AG10803 (cell line): ENCODE measurements around the gene NLRC5.
"Not testable (repeated sequence)": the region's sequence is repeated elsewhere in the genome, so short reads cannot be mapped to it uniquely, and the experiment has no call there.

Source experiments
- DNase-seq: peaks from one replicate; pipeline ENCODE4 v3.0.0; 2010; ENCODE audit warnings: low read depth
- H3K4me3 ChIP-seq: 2 replicates; pipeline ENCODE4 v1.5.1; 2011; ENCODE audit warnings: mild to moderate bottlenecking, low read length, control low read depth
- TF ChIP-seq, protein P1 (sequence below): conservative IDR thresholded peaks from 2 replicates; pipeline ENCODE4 v1.5.1; 2011; ENCODE audit warnings: mild to moderate bottlenecking, low read length, control low read depth, inconsistent platforms

Gene NLRC5

DNA sequence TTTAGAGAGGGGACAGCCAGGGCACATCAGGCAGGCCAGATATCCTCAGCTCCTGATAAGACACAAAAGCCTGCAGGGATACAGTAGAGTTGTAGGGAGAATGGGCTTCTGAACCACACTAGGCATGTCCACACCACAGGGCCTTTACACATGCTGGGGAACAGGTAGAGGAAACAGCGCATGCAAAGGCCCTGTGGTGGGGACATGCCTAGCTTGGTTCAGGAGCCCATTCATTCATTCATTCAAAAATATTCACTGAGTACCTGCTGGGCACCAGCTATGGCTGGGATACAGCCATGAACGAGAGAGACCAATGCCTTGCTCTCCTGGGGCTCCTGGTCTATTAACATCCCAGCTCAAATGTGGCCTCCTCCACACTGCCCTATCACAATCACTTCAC, 107.4 kb downstream of the NLRC5 start:
- no peak for DNase-seq
- no peak overlapping the region for H3K4me3 ChIP-seq
- TF ChIP-seq, protein P1, sequence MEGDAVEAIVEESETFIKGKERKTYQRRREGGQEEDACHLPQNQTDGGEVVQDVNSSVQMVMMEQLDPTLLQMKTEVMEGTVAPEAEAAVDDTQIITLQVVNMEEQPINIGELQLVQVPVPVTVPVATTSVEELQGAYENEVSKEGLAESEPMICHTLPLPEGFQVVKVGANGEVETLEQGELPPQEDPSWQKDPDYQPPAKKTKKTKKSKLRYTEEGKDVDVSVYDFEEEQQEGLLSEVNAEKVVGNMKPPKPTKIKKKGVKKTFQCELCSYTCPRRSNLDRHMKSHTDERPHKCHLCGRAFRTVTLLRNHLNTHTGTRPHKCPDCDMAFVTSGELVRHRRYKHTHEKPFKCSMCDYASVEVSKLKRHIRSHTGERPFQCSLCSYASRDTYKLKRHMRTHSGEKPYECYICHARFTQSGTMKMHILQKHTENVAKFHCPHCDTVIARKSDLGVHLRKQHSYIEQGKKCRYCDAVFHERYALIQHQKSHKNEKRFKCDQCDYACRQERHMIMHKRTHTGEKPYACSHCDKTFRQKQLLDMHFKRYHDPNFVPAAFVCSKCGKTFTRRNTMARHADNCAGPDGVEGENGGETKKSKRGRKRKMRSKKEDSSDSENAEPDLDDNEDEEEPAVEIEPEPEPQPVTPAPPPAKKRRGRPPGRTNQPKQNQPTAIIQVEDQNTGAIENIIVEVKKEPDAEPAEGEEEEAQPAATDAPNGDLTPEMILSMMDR: no peak

DNA sequence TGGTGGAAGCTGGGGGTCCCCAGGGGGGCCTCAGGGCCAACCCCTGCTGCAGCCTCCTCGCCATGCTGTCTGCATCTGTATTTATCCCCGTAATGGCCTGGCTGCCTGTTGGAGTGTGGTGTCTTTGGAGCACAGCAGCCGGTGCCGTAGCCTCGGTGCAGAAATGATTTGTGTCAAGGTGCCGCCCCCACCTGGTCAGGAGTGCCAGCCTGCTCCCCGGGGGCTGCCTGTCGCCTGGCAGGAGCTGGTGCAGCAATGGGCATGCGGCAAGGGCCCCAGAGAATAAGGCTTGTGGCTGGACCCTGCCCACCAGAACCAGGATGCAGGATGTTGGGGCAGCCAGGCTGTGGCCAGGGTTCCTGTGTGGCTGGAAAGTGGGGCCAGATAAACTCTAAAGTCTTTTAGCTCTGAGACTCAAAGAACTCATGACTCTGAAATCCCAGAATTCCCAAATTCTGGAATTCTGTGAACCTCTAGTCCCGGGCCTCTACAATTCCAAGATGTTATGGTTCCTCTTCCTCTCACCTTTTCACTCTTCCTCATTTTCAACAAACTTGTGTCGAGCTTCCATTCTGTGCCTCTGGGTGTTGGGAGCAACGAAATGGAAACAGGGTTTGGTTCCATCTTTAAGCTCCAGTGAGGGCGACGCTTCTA, 109.0 kb downstream of the NLRC5 start:
- DNase-seq: no peak
- TF ChIP-seq, protein P1: no peak
- H3K4me3 ChIP-seq: no peak overlapping the region

DNA sequence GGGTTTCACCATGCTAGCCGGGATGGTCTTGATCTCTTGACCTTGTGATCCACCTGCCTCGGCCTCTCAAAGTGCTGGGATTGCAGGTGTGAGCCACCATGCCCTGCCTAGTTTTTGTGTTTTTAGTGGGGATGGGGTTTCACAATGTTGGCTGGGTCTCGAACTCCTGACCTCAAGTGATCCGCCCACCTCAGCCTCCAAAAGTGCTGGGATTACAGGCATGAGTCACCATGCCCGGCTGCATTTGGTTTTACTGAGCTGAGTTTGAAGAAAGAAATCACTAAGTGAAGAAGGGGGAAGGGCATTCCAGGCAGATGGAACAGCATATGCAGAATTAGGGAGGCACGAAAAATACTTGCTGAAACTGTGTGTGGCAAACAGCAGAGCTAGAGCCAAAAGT, 110.6 kb downstream of the NLRC5 start:
- peak; percentile 45 for DNase-seq
- H3K4me3 ChIP-seq: not testable (repeated sequence)

DNA sequence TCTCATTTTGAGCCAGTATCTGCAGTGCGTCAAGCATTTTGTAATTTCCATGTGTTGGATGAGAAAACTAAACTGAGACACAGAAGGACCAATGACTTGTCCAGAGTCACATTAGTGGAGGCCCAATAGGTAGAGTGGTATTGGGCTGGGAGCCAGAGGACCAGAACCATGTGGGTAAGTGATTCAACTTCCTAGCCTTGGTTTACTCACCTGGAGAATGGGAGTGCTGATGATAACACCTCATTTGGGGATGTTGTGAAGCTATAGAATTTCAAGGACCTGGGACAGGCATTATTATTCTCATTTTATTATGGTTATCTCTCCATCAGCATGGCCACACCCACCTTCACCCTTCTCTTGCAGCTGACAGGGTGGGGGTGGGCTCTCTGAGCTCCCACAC, 111.1 kb downstream of the NLRC5 start:
- no peak for DNase-seq
- TF ChIP-seq, protein P1: no peak
- no peak overlapping the region for H3K4me3 ChIP-seq

DNA sequence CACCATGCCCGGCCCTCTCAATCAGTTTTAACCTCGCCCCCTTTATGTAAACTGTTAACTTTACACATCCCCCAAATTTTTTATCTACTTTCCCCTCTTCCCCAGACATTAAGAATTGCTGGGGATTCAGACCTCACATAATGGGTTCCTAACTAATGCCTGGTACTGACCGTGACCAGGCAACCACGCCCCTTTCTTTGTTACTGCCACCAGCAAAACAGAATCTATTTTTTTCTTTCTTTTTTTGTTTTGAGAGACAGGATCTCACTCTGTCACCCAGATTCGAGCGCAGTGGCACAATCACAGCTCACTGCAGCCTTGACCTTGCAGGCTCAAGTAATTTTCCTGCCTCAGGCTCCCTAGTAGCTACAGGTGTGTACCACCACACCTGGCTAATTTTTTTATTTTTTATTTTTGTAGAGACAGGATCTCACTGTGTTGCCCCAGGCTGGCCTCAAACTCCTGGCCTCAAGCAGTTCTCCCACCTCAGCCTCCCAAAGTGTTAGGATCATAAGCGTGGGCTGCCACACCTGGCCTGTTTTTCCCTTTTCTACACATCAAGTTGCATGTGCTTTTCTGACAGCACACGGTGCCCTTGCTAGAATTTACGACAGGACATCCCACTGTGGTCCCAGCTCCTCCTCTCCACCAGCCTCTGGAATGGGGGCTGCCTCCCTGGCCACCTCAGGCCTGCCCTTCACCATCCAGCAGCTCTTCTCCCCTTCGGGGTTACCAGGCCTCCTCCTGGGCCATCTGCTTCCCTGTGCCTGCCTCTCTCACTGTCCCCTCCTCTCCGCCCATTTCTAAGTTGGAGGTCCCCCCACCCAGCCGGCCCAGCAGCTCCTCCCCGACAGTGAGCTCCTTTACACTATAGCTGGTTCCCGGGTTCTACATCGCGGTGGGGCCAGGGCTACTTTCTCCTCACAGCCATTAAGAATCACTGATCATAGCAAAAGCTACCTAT, 113.8 kb downstream of the NLRC5 start:
- TF ChIP-seq, protein P1: no peak
- DNase-seq: no peak
- no peak overlapping the region for H3K4me3 ChIP-seq

DNA sequence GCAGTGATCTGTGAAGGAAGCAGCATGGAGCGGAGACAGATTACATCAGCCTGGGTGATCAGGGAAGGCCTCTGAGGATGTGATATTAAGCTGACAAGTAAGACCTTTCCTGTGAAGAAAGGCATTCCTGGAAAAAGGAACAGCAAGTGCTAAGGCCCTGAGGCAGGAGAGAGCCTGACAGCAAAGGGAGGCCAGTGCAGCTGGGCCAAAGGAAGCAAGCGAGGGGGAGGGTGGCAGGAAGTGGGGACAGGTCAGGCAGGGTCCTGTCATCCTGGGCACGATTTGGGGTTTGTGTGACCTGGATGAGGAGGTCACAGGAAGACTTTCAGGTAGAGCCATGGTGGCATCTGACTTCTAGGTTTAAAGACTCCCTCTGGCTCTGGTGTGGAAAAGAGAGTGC, 115.3 kb downstream of the NLRC5 start:
- H3K4me3 ChIP-seq: no peak overlapping the region
- TF ChIP-seq, protein P1: no peak
- no peak for DNase-seq

DNA sequence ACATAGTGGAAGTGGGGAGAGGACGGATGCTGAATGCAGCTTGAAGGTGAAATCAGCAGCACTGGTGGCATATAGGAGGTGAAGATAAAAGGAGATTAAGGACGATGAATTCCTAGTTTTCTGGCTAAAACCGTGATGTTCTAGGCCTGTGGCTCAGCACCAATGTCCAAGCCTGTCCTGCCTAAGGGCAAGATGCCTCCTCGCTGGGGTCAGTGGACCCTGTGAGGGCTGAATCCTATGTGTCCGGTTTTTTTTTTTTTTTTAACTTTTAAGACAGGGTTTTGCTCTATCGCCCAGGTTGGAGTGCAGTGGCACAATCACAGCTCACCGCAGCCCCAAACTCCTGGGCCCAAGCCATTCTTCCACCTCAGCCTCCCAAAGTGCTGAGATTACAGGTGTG, 115.8 kb downstream of the NLRC5 start:
- DNase-seq: no peak
- TF ChIP-seq, protein P1: no peak
- H3K4me3 ChIP-seq: no peak overlapping the region
